Trophoblast cell (in vitro differentiated cells and primary cell): ENCODE measurements around the gene RTP1.

Experiments used
- DNase-seq, 2 donors: peaks; one replicate each; pipeline ENCODE4 v3.0.0-alpha.2; 2016
- H2AFZ ChIP-seq: 2 replicates; pipeline ENCODE4 v1.6.1; 2013; ENCODE audit warnings: low read length, moderate library complexity, mild to moderate bottlenecking; ENCODE audit not compliant: insufficient read depth, poor library complexity
- H2AK5ac ChIP-seq: 2 replicates; pipeline ENCODE4 v1.6.1; 2013; ENCODE audit warnings: mild to moderate bottlenecking, low read length
- H2BK120ac ChIP-seq: 2 replicates; pipeline ENCODE4 v1.6.1; 2013; ENCODE audit warnings: low read length, mild to moderate bottlenecking, moderate library complexity; ENCODE audit not compliant: insufficient read depth, poor library complexity
- H2BK12ac ChIP-seq: 2 replicates; pipeline ENCODE4 v1.6.1; 2013; ENCODE audit warnings: mild to moderate bottlenecking, low read length, moderate library complexity
- H2BK5ac ChIP-seq: 2 replicates; pipeline ENCODE4 v1.6.1; 2013; ENCODE audit warnings: low read length, low read depth, moderate library complexity, mild to moderate bottlenecking; ENCODE audit not compliant: poor library complexity
- H3K14ac ChIP-seq: 2 replicates; pipeline ENCODE4 v1.6.1; 2013; ENCODE audit warnings: mild to moderate bottlenecking, low read length
- H3K18ac ChIP-seq: 2 replicates; pipeline ENCODE4 v1.6.1; 2013; ENCODE audit warnings: mild to moderate bottlenecking, low read length
- H3K23ac ChIP-seq: 2 replicates; pipeline ENCODE4 v1.6.1; 2013; ENCODE audit warnings: low read length
- H3K27ac ChIP-seq: 2 replicates; pipeline ENCODE4 v1.5.1; 2013; ENCODE audit warnings: low read depth, mild to moderate bottlenecking, inconsistent platforms, low read length, moderate library complexity
- H3K27me3 ChIP-seq: 2 replicates; pipeline ENCODE4 v1.6.1; 2013; ENCODE audit warnings: inconsistent platforms, mild to moderate bottlenecking, low read length, moderate library complexity; ENCODE audit not compliant: insufficient read depth
- H3K36me3 ChIP-seq, 2 experiments: 1 replicate in 1 of 2; 2 replicates in 1 of 2; pipeline ENCODE4 v1.6.1; 2013; ENCODE audit warnings: low read length in 2 of 2, mild to moderate bottlenecking in 2 of 2, moderate library complexity in 1 of 2; ENCODE audit not compliant: insufficient read depth in 2 of 2, control insufficient read depth in 1 of 2
- H3K4ac ChIP-seq: 2 replicates; pipeline ENCODE4 v1.6.1; 2013; ENCODE audit warnings: low read depth, mild to moderate bottlenecking, low read length, moderate library complexity
- H3K4me1 ChIP-seq, 2 experiments: 1 replicate in 1 of 2; 2 replicates in 1 of 2; pipeline ENCODE4 v1.6.1; 2013; ENCODE audit warnings: low read length in 2 of 2, mild to moderate bottlenecking in 2 of 2, moderate library complexity in 1 of 2; ENCODE audit not compliant: insufficient read depth in 2 of 2, control insufficient read depth in 1 of 2
- H3K4me2 ChIP-seq: 2 replicates; pipeline ENCODE4 v1.6.1; 2013; ENCODE audit warnings: inconsistent platforms, mild to moderate bottlenecking, low read length, moderate library complexity
- H3K4me3 ChIP-seq: 2 replicates; pipeline ENCODE4 v1.5.1; 2013; ENCODE audit warnings: mild to moderate bottlenecking, low read depth, low read length, inconsistent platforms
- H3K79me1 ChIP-seq: one replicate; pipeline ENCODE4 v1.6.1; 2013; ENCODE audit warnings: low read length
- H3K79me2 ChIP-seq: 2 replicates; pipeline ENCODE4 v1.6.1; 2013; ENCODE audit warnings: low read length, mild to moderate bottlenecking; ENCODE audit not compliant: control insufficient read depth, insufficient read depth, poor library complexity
- H3K9ac ChIP-seq: 2 replicates; pipeline ENCODE4 v1.6.1; 2013; ENCODE audit warnings: mild to moderate bottlenecking, low read length
- H3K9me3 ChIP-seq: 2 replicates; pipeline ENCODE4 v1.6.1; 2013; ENCODE audit warnings: low read depth, mild to moderate bottlenecking, control low read depth, inconsistent platforms, low read length; ENCODE audit not compliant: insufficient read depth
- H4K12ac ChIP-seq: 2 replicates; pipeline ENCODE4 v1.6.1; 2013; ENCODE audit warnings: low read depth, mild to moderate bottlenecking, low read length, moderate library complexity
- H4K8ac ChIP-seq: 2 replicates; pipeline ENCODE4 v1.6.1; 2013; ENCODE audit warnings: low read depth, mild to moderate bottlenecking, low read length, moderate library complexity
- H4K91ac ChIP-seq: one replicate; pipeline ENCODE4 v1.6.1; 2013; ENCODE audit warnings: low read depth, mild to moderate bottlenecking, low read length, moderate library complexity
- WGBS: extraction: QIAGEN DNeasy Blood & Tissue Kit; methylation state at CpG from one replicate; pipeline ENCODE4 v1.1.7; 2013; ENCODE audit warnings: missing lambda C conversion rate; ENCODE audit not compliant: insufficient read length, insufficient coverage; ENCODE audit errors: extremely low coverage; 5-methylcytosine and 5-hydroxymethylcytosine counted together

The RTP1 gene

DNA sequence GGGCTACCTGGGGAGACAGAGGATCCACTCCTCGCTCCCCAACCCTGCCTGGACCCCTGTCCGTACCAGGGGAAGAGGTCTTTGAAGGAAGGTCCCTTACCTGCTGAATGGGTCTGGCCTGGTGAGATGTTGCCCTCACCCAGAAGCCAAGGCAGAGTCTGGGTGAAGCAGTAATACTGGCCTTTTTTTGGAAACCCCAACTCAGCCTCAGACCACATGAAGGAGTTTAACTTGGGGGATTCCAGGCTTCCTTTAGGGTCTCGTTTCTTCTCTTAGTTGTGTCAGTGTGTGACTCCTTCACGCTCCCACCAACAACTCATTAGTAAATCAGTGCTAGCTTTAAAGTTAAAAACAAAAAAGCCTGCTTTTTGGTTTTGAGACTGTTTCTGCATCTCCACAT lies 45.6 kb downstream of the RTP1 start:
- Histone ChIP-seq H2AK5ac (no peak overlapping the region), H3K9ac (no peak overlapping the region), H3K79me1 (no peaks in the 10 kb centered on the region), H3K4ac (no peak overlapping the region), H3K36me3 (no peaks in the 10 kb centered on the region), H2BK12ac (no peak overlapping the region), H3K4me3 (no peak overlapping the region), H3K9me3 (peaks cover 3% of the 10 kb centered on the region), H3K14ac (no peak overlapping the region), H4K12ac (no peak overlapping the region), H4K8ac (no peak overlapping the region), H3K4me1 (no peaks in the 10 kb centered on the region), H4K91ac (no peak overlapping the region), H3K4me2 (no peak overlapping the region), H2AFZ (no peak overlapping the region), H3K79me2 (no peaks in the 10 kb centered on the region), H3K27me3 (no peaks in the 10 kb centered on the region), H3K18ac (no peak overlapping the region), H2BK120ac (no peak overlapping the region), H2BK5ac (no peak overlapping the region), H3K23ac (no peak overlapping the region), H3K27ac (no peak overlapping the region)
- no CpG with 5 or more reads among the region's 4 CpGs for WGBS
- no peak for DNase-seq

DNA sequence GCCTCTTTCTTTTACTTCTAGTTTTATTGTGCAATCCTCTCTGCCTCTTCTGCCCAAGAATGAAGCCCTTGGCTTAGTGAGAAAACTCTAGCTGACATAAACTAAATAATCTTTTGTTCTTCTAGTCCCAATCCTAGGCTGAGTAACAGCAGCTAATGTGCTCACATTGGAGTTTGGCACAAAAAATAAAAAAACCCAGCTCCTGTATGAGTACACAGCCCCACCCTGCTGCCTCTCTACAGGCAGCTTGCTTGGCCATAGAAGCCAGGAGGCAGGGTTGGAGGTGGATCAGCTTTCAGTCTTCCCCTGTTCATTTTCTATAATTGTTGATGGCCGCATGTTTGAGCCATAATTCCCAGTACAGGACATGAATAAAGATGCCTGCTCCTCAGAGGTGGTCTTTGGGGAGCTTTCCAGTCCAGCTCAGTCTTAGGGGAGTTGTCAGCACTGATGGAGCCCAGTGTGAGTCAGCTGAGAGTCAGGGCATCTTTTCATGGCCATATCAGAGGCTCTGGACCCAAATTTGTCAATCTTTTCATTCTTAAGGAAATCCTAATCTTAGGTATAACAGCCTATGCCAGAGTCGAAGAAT lies 46.7 kb downstream of the RTP1 start:
- no peak overlapping the region for H3K18ac ChIP-seq
- H3K14ac ChIP-seq, result no peak overlapping the region
- no peaks in the 10 kb centered on the region for H3K4me1 ChIP-seq
- H2BK120ac ChIP-seq, result no peak overlapping the region
- H2BK12ac ChIP-seq, result no peak overlapping the region
- no CpG with 5 or more reads among the region's 2 CpGs for WGBS
- H4K8ac ChIP-seq, result no peak overlapping the region
- no peak overlapping the region for H3K4me2 ChIP-seq
- no peak overlapping the region for H3K23ac ChIP-seq
- no peaks in the 10 kb centered on the region for H3K79me2 ChIP-seq
- H3K27ac ChIP-seq, result no peak overlapping the region
- H4K91ac ChIP-seq, result no peak overlapping the region
- H3K9me3 ChIP-seq, result peaks cover 3% of the 10 kb centered on the region
- H3K79me1 ChIP-seq, result no peaks in the 10 kb centered on the region
- no peak overlapping the region for H2AFZ ChIP-seq
- no peak overlapping the region for H2BK5ac ChIP-seq
- H3K4me3 ChIP-seq, result no peak overlapping the region
- no peak for DNase-seq
- H3K9ac ChIP-seq, result no peak overlapping the region
- no peak overlapping the region for H3K4ac ChIP-seq
- no peaks in the 10 kb centered on the region for H3K27me3 ChIP-seq
- H2AK5ac ChIP-seq, result no peak overlapping the region
- H3K36me3 ChIP-seq, result no peaks in the 10 kb centered on the region
- H4K12ac ChIP-seq, result no peak overlapping the region

DNA sequence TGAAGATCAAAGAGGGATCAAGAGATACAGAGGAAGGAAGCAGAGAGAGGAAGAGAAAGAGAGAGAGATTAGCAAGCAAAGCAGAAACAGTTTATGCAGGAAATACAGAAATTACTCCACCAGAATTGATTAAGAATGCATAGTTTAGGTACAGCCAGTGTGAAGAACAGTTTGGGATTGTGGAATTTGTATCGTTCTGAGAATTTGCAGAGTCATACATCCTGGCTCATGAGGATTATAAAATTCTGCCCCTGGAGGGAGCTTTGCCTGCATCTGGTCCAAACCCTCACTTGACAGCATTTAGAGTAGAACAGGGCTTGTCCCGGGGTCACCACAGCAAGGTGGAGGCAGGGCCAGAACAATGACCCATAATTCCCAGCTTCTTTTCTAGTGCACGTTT lies 50.1 kb downstream of the RTP1 start:
- H2BK120ac ChIP-seq, result no peak overlapping the region
- H3K79me1 ChIP-seq, result no peaks in the 10 kb centered on the region
- H3K23ac ChIP-seq, result no peak overlapping the region
- H3K36me3 ChIP-seq, result no peaks in the 10 kb centered on the region
- H3K4me1 ChIP-seq, result no peaks in the 10 kb centered on the region
- no peak overlapping the region for H4K8ac ChIP-seq
- H2AFZ ChIP-seq, result no peak overlapping the region
- H3K27ac ChIP-seq, result no peak overlapping the region
- H3K27me3 ChIP-seq, result no peaks in the 10 kb centered on the region
- WGBS, result no CpG with 5 or more reads among the region's 3 CpGs
- H4K12ac ChIP-seq, result no peak overlapping the region
- H3K4ac ChIP-seq, result no peak overlapping the region
- H3K9me3 ChIP-seq, result no peaks in the 10 kb centered on the region
- H3K4me3 ChIP-seq, result no peak overlapping the region
- H3K18ac ChIP-seq, result no peak overlapping the region
- no peak overlapping the region for H2AK5ac ChIP-seq
- H4K91ac ChIP-seq, result no peak overlapping the region
- no peak for DNase-seq
- H2BK5ac ChIP-seq, result no peak overlapping the region
- H3K79me2 ChIP-seq, result no peaks in the 10 kb centered on the region
- H3K4me2 ChIP-seq, result no peak overlapping the region
- no peak overlapping the region for H3K9ac ChIP-seq
- no peak overlapping the region for H2BK12ac ChIP-seq
- no peak overlapping the region for H3K14ac ChIP-seq
